ENCODE results near the gene TMUB2. TPM values are rescaled to one million over a fixed set of nuclear protein-coding genes. Genes with fewer than 3 reads are reported as not detected.

TMUB2 gene
- polyA plus RNA-seq, 1 experiment, result 64.0 TPM

DNA sequence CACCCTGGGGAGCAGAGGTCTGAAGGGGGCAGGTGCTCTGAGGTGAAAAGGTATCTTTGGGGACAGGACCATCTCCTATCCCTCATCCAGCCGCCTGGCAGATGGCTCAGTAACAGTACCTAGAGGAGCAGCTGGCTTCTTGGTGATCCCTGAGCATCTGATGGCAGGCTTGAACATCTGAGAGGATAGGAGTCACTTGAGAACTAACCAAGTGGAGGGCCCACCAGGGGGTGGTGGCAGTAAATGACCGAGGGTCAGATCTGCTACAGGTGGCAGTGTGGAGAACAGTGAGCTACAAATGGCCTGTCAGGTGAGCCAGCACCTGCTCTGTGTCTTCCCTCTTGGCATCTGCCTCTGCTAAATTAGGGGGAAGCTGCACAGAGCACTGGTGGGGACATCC, 31.3 kb upstream of the TMUB2 start:
- no peaks in the 10 kb centered on the region for H3K27me3 ChIP-seq (ENCODE audit: control insufficient read depth, insufficient read depth, low read length)
- TF ChIP-seq CTCF (IDR thresholded peaks at IDR 0.05; ENCODE audit: insufficient read depth, low read depth, low read length), result no peak
- CTCF ChIA-PET, result interaction anchor here (1.0 to 2.8 kb wide), 4 partner anchors 13 to 114 kb away, joined by 3 to 11 read pairs (median 6); partner anchors contain the start of genes ASB16 and HROB
- 0 out of 2 replicates have a peak, but pooled peaks cover 2% of the 10 kb centered on the region for H3K36me3 ChIP-seq (ENCODE audit: control insufficient read depth, insufficient read depth, low read length)
- POLR2A ChIA-PET, result interaction anchor here (0.6 kb wide), 1 partner anchor 16 kb away, joined by 16 read pairs; no protein-coding TSS in a partner anchor
- no peak for DNase-seq (ENCODE audit: low read depth)
- H3K4me3 ChIP-seq (ENCODE audit: low read depth, low read length), result no peak overlapping the region

GRCh38 chr17:44159519-44160210, 27.1 kb upstream of the TMUB2 start:
- POLR2A ChIA-PET, result no interaction called here
- DNase-seq (ENCODE audit: low read depth), result no peak
- Histone ChIP-seq H3K36me3 (ENCODE audit: control insufficient read depth, insufficient read depth, low read length) (peaks cover 2% of the 10 kb centered on the region; the same call in 1 of the 2 replicates), H3K27me3 (ENCODE audit: control insufficient read depth, insufficient read depth, low read length) (no peaks in the 10 kb centered on the region), H3K4me3 (ENCODE audit: low read depth, low read length) (no peak overlapping the region)
- CTCF ChIA-PET, result interaction anchor here (0.6 to 3.6 kb wide), 3 partner anchors 9 to 38 kb away, joined by 3 to 25 read pairs (median 4); partner anchors contain the start of gene ASB16
- no peak for TF ChIP-seq CTCF (IDR thresholded peaks at IDR 0.05; ENCODE audit: insufficient read depth, low read depth, low read length)

- ChIA-PET CTCF (no interaction called here), POLR2A (no interaction called here)
- Histone ChIP-seq H3K27me3 (ENCODE audit: control insufficient read depth, insufficient read depth, low read length) (no peaks in the 10 kb centered on the region), H3K4me3 (ENCODE audit: low read depth, low read length) (no peak overlapping the region), H3K36me3 (ENCODE audit: control insufficient read depth, insufficient read depth, low read length) (no peaks in the 10 kb centered on the region; the same call in 1 of the 2 replicates)
- DNase-seq (ENCODE audit: low read depth), result no peak
- no peak for TF ChIP-seq CTCF (IDR thresholded peaks at IDR 0.05; ENCODE audit: insufficient read depth, low read depth, low read length)
Observed at GRCh38 chr17:44164476-44164875, 22.3 kb upstream of the TMUB2 start.

GRCh38 chr17:44167181-44167861, 19.5 kb upstream of the TMUB2 start:
- ChIA-PET POLR2A (no interaction called here), CTCF (interaction anchor here (0.8 to 3.1 kb wide), 12 partner anchors 14 to 288 kb away, joined by 3 to 28 read pairs (median 7); partner anchors contain the start of gene TMUB2)
- H3K27me3 ChIP-seq (ENCODE audit: control insufficient read depth, insufficient read depth, low read length), result no peaks in the 10 kb centered on the region
- no peak overlapping the region for H3K4me3 ChIP-seq (ENCODE audit: low read depth, low read length)
- no peaks in the 10 kb centered on the region for H3K36me3 ChIP-seq (ENCODE audit: control insufficient read depth, insufficient read depth, low read length)
- DNase-seq (ENCODE audit: low read depth), result no peak
- no peak for TF ChIP-seq CTCF (IDR thresholded peaks at IDR 0.05; ENCODE audit: insufficient read depth, low read depth, low read length)

GRCh38 chr17:44170135-44170498, 16.7 kb upstream of the TMUB2 start:
- ChIA-PET POLR2A (no interaction called here), CTCF (interaction anchor here (0.5 to 3.1 kb wide), 8 partner anchors 9 to 226 kb away, joined by 3 to 28 read pairs (median 3); partner anchors contain the start of gene FAM171A2)
- H3K4me3 ChIP-seq (ENCODE audit: low read depth, low read length), result no peak overlapping the region
- no peak for DNase-seq (ENCODE audit: low read depth)
- H3K36me3 ChIP-seq (ENCODE audit: control insufficient read depth, insufficient read depth, low read length), result no peaks in the 10 kb centered on the region; the same call in 1 of the 2 replicates
- no peak for TF ChIP-seq CTCF (IDR thresholded peaks at IDR 0.05; ENCODE audit: insufficient read depth, low read depth, low read length)
- no peaks in the 10 kb centered on the region for H3K27me3 ChIP-seq (ENCODE audit: control insufficient read depth, insufficient read depth, low read length)

Data from BJ (cell line).